Loucy (cell line): ENCODE data around the gene LILRA5.
"Not testable (repeated sequence)": the region's sequence is repeated elsewhere in the genome, so short reads cannot be mapped to it uniquely, and the experiment has no call there.

Experiments
- H2AFZ ChIP-seq: fragments of 200-600 bp; sonication (generic); 2 replicates; pipeline ENCODE4 v1.6.0; 2016; ENCODE audit warnings: antibody characterized with exemption, mild to moderate bottlenecking, low read length, moderate library complexity
- H3F3A ChIP-seq: fragments of 200-600 bp; 2 replicates; pipeline ENCODE4 v1.6.0; 2016; ENCODE audit warnings: antibody characterized with exemption, low read depth, mild to moderate bottlenecking
- H3K27me3 ChIP-seq: fragments of 200-600 bp; sonication (generic); 2 replicates; pipeline ENCODE4 v1.6.1; 2014; ENCODE audit warnings: low read length, mild to moderate bottlenecking; ENCODE audit not compliant: insufficient read depth, poor library complexity, severe bottlenecking
- H3K36me3 ChIP-seq: fragments of 200-600 bp; sonication (generic); 2 replicates; pipeline ENCODE4 v1.6.1; 2016; ENCODE audit warnings: low read length; ENCODE audit not compliant: insufficient read depth
- H3K4me1 ChIP-seq: fragments of 200-600 bp; sonication (generic); 2 replicates; pipeline ENCODE4 v1.5.1; 2014; ENCODE audit warnings: low read length, mild to moderate bottlenecking; ENCODE audit not compliant: insufficient read depth, poor library complexity, severe bottlenecking
- H3K4me2 ChIP-seq: fragments of 200-600 bp; sonication (generic); 2 replicates; pipeline ENCODE4 v1.6.0; 2014; ENCODE audit warnings: antibody characterized with exemption, low read length, low read depth, mild to moderate bottlenecking; ENCODE audit not compliant: poor library complexity, severe bottlenecking
- H3K4me3 ChIP-seq: fragments of 200-600 bp; sonication (generic); 2 replicates; pipeline ENCODE4 v1.5.1; 2014; ENCODE audit warnings: low read length, mild to moderate bottlenecking, mixed read lengths; ENCODE audit not compliant: poor library complexity, severe bottlenecking
- H3K79me2 ChIP-seq: fragments of 200-600 bp; sonication (generic); 2 replicates; pipeline ENCODE4 v1.6.1; 2014; ENCODE audit warnings: low read length; ENCODE audit not compliant: insufficient read depth
- H3K9ac ChIP-seq: fragments of 200-600 bp; sonication (generic); 2 replicates; pipeline ENCODE4 v1.6.0; 2014; ENCODE audit warnings: mild to moderate bottlenecking, low read depth, low read length, moderate library complexity; ENCODE audit not compliant: poor library complexity, severe bottlenecking
- H3K9me2 ChIP-seq: fragments of 200-600 bp; sonication (generic); replicated peaks from 2 replicates; pipeline ENCODE4 v1.6.1; 2016; ENCODE audit warnings: low read depth, low read length, mixed read lengths
- H3K9me3 ChIP-seq: fragments of 200-600 bp; sonication (generic); 2 replicates; pipeline ENCODE4 v1.6.1; 2014; ENCODE audit warnings: mild to moderate bottlenecking, antibody characterized with exemption, low read length, low read depth; ENCODE audit not compliant: insufficient read depth
- H4K20me1 ChIP-seq: fragments of 200-600 bp; sonication (generic); 2 replicates; pipeline ENCODE4 v1.6.0; 2014; ENCODE audit warnings: antibody characterized with exemption, low read length, mild to moderate bottlenecking; ENCODE audit not compliant: insufficient read depth, poor library complexity, severe bottlenecking
- EZH2phosphoT487 ChIP-seq: fragments of 200-600 bp; IDR thresholded peaks from 2 replicates; pipeline ENCODE4 v1.6.1; 2018; ENCODE audit warnings: antibody characterized with exemption, mild to moderate bottlenecking, moderate library complexity, borderline replicate concordance
- TF ChIP-seq, protein P1 (sequence below): fragments of 200-600 bp; sonication (generic); conservative IDR thresholded peaks from 2 replicates; pipeline ENCODE4 v1.5.1; 2014; ENCODE audit warnings: mild to moderate bottlenecking, antibody characterized with exemption, low read length

The LILRA5 gene

DNA sequence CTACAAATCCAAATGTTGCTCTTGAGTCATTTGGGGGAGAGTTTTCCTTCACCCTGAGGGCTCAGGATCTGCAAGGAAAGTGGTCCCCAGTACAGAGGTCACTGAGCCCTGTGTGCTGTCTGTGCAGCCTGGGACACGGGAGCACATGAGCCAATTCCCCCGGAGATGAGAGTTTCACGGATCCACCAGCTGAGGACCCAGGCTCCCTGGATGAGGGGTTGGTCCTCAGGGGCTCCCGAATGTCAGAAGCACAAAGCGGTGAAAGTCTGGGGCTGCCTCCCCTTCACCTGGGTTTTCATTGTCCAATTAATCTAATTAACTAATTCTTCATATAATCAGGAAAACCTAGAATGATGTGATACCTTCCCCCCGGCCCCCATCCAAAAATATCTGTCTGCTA lies 18.4 kb downstream of the LILRA5 start:
- no peaks in the 10 kb centered on the region for H3K4me1 ChIP-seq
- no peak overlapping the region for H2AFZ ChIP-seq
- no peaks in the 10 kb centered on the region for H3K79me2 ChIP-seq
- no peak overlapping the region for H3K9ac ChIP-seq
- TF ChIP-seq EZH2phosphoT487 = no peak
- H3K4me2 ChIP-seq = no peak overlapping the region
- H3K4me3 ChIP-seq = no peak overlapping the region
- no peaks in the 10 kb centered on the region for H3K36me3 ChIP-seq
- no peaks in the 10 kb centered on the region for H3F3A ChIP-seq
- H3K9me2 ChIP-seq = no peaks in the 10 kb centered on the region
- no peaks in the 10 kb centered on the region for H4K20me1 ChIP-seq
- H3K27me3 ChIP-seq = no peaks in the 10 kb centered on the region
- H3K9me3 ChIP-seq = no peaks in the 10 kb centered on the region

DNA sequence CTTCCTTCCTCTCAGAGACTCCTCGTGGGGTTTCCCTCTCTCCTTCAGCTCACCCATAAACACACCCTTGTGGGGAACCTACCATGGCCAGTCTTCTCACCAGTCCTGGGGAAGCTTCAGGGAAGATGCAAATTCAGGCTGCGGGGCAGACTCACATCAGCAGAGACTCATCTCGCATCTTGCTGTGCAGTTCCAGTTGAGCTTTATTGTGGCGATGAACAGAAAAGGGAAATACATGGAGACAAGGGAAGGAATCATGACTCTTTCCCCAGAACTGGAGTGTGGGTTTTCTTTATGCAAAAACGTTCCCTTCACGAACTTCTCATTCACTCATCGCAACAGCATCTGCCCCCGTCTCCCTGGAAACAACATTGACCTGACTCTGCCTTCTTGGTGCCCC lies 23.8 kb downstream of the LILRA5 start:
- not testable (repeated sequence) for H3F3A ChIP-seq, H3K9me3 ChIP-seq, H3K4me3 ChIP-seq, H3K27me3 ChIP-seq, H2AFZ ChIP-seq, H4K20me1 ChIP-seq, H3K36me3 ChIP-seq, H3K9me2 ChIP-seq, H3K79me2 ChIP-seq, H3K4me2 ChIP-seq, H3K9ac ChIP-seq
- peaks cover 25% of the 10 kb centered on the region for H3K4me1 ChIP-seq

DNA sequence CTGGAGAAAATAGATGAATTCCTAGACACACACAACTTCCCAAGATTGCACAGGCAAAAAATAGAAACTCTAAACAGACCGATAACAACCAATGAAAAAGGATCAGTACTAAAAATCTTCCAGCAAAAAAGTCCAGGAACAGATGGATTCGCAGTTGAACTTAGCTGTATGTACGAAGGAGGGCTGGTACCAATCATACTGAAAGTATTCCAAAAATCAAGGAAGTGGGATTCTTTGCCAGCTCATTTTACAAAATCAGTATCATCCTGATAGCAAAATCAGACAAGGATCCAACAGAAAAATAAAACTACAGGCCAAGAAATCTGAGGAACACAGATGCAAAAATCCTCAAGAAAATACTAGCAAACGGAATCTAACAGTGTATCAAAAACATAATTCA lies 25.5 kb downstream of the LILRA5 start:
- H3K9me2 ChIP-seq = no peaks in the 10 kb centered on the region
- H2AFZ ChIP-seq = no peak overlapping the region
- H3K9me3 ChIP-seq = no peaks in the 10 kb centered on the region
- peaks cover 42% of the 10 kb centered on the region for H3K4me1 ChIP-seq
- no peaks in the 10 kb centered on the region for H4K20me1 ChIP-seq
- H3K9ac ChIP-seq = no peak overlapping the region
- H3K79me2 ChIP-seq = no peaks in the 10 kb centered on the region
- TF ChIP-seq EZH2phosphoT487 = no peak
- TF ChIP-seq, protein P1, sequence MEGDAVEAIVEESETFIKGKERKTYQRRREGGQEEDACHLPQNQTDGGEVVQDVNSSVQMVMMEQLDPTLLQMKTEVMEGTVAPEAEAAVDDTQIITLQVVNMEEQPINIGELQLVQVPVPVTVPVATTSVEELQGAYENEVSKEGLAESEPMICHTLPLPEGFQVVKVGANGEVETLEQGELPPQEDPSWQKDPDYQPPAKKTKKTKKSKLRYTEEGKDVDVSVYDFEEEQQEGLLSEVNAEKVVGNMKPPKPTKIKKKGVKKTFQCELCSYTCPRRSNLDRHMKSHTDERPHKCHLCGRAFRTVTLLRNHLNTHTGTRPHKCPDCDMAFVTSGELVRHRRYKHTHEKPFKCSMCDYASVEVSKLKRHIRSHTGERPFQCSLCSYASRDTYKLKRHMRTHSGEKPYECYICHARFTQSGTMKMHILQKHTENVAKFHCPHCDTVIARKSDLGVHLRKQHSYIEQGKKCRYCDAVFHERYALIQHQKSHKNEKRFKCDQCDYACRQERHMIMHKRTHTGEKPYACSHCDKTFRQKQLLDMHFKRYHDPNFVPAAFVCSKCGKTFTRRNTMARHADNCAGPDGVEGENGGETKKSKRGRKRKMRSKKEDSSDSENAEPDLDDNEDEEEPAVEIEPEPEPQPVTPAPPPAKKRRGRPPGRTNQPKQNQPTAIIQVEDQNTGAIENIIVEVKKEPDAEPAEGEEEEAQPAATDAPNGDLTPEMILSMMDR = no peak
- H3K36me3 ChIP-seq = no peaks in the 10 kb centered on the region
- no peak overlapping the region for H3K4me3 ChIP-seq
- H3F3A ChIP-seq = no peaks in the 10 kb centered on the region
- H3K27me3 ChIP-seq = no peaks in the 10 kb centered on the region
- no peak overlapping the region for H3K4me2 ChIP-seq

DNA sequence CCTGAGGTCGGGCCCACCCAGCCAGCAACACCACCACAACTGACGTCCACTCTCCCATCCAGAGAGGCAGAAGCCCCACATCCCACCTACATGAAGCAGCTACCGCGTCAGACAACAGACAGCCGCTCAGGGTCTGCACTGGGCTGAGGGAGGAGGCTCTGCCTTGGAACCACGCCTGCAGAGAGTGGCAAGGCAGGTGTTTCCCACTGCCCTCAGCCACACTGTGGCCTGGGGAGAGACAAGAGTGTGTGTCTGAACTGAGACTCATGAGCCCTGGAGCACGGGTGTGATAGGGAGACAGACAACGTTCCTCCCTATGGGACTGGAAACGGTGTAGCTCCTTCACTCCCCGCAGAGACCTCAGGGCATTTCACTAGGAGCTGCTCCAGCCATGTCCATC lies 26.7 kb downstream of the LILRA5 start:
- H4K20me1 ChIP-seq, H3K27me3 ChIP-seq, H3K9me2 ChIP-seq, H3K36me3 ChIP-seq, H3K4me3 ChIP-seq, H3K4me2 ChIP-seq, H3K79me2 ChIP-seq, H3F3A ChIP-seq, H2AFZ ChIP-seq, H3K9me3 ChIP-seq: not testable (repeated sequence)
- H3K9ac ChIP-seq = peak overlapping the region; percentile 39
- H3K4me1 ChIP-seq = peaks cover 48% of the 10 kb centered on the region

DNA sequence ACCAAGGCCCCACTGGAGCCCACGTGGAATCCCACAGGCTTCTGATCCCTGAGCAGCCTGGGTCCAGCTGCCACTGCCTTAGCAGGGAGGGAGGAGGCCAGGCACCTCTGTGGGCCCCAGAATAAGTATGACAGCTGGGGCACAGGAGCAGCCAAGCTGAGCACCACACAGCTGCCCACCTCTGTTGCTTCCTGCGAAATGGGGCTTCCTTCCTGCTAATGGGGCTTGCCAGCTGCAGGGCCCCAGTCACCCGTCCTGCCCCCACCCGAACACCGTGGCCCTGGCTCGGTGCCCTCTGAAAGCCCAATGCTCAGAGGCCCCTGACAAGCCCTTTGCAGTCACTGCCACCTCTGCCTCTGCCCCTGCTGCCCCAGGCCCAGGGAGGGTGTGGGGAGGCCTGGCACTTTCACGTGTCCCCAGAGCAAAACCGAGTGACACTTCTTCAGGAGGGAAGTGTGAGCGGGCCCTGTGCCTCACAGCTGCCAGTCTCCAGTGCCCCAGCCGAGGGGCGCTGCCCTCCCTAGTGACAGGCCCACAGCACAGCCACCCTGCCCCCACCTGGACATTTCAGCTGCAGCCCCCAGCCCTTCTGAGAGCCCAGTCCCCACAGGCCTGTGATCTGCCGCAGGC lies 27.4 kb downstream of the LILRA5 start:
- 0 out of 2 replicates have a peak overlapping the region, but pooled peaks have one; percentile 33 for H2AFZ ChIP-seq
- H3K79me2 ChIP-seq, H3K27me3 ChIP-seq, H3K9me2 ChIP-seq, H3K9me3 ChIP-seq, H4K20me1 ChIP-seq, H3K36me3 ChIP-seq, H3F3A ChIP-seq: not testable (repeated sequence)
- H3K4me2 ChIP-seq = peak overlapping the region; percentile 50
- H3K4me3 ChIP-seq = peak overlapping the region; percentile 9
- H3K9ac ChIP-seq = peak overlapping the region; percentile 41
- peaks cover 48% of the 10 kb centered on the region for H3K4me1 ChIP-seq
